ENCODE results near the gene CDKAL1. TPM values are rescaled to one million over a fixed set of nuclear protein-coding genes. Genes with fewer than 3 reads are reported as not detected.

CDKAL1 gene
- total and polyA plus RNA-seq, 10 donors, result 4.8 to 26.9 (median 20.1) TPM

DNA sequence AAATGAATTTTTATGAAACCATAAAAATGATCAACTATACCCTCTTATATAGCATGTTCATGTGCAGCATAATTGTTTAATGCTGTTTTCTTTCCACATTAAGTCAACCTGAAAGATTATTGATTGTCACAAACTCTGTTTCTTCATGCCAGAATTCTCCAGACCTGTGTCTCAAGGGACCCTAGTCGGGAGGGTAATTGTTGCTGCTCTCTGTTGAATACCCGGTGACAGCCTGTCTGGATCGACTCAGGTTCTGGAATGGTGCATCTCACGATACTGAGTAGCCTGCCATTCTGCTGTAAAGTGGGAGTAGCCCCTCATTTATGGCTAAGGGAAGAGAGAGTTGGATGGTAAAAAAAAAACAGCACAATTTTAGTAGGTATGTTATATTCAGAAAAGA is 609.4 kb downstream of the CDKAL1 start:
- Histone ChIP-seq H3K36me3 (peaks cover 0 to 16% (median 0%) of the 10 kb centered on the region in 6 donors), H3K9me3 (no peaks in the 10 kb centered on the region), H3K27me3 (replicated peaks in 1 of 7) (no peaks in the 10 kb centered on the region), H3K27ac (no peak overlapping the region), H3K4me3 (no peak overlapping the region), H3K4me1 (peaks cover 0 to 2% (median 0%) of the 10 kb centered on the region in 6 donors)
- TF ChIP-seq POLR2A (IDR thresholded peaks at IDR 0.05) (no peak), POLR2AphosphoS5 (IDR thresholded peaks at IDR 0.05) (no peak)
- TF ChIP-seq, protein P1, sequence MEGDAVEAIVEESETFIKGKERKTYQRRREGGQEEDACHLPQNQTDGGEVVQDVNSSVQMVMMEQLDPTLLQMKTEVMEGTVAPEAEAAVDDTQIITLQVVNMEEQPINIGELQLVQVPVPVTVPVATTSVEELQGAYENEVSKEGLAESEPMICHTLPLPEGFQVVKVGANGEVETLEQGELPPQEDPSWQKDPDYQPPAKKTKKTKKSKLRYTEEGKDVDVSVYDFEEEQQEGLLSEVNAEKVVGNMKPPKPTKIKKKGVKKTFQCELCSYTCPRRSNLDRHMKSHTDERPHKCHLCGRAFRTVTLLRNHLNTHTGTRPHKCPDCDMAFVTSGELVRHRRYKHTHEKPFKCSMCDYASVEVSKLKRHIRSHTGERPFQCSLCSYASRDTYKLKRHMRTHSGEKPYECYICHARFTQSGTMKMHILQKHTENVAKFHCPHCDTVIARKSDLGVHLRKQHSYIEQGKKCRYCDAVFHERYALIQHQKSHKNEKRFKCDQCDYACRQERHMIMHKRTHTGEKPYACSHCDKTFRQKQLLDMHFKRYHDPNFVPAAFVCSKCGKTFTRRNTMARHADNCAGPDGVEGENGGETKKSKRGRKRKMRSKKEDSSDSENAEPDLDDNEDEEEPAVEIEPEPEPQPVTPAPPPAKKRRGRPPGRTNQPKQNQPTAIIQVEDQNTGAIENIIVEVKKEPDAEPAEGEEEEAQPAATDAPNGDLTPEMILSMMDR (IDR thresholded peaks at IDR 0.05 in 8 of 11, conservative IDR thresholded peaks at IDR 0.05 in 3 of 11), result no peak
- intact Hi-C loops (cut with DNase I; ENCODE audit: low total_unique reads), result no loop called here
- 81 to 94% (median 93%) methylated on average over 4 of the region's 4 CpGs for WGBS, 5 donors
- no peak for DNase-seq

DNA sequence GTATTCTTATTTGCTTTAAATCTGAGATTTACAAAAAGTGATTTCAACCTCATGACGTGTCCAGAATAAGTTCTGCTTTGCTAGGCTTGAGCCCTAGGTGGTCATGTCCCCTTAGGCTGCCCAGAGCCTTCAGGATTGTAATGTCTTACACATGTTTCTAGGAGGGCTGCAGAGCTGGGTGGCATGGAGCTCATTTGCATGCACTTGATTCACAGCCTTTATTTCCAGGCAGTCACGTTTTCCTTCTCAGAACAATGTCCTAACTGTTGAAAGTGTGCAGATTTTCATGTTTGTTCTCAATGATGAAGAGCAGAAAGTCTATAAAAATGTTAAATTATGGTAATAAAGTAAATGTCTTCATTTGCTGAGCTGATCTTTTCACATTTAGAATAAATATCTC is 610.7 kb downstream of the CDKAL1 start:
- Histone ChIP-seq H3K27ac (no peak overlapping the region), H3K4me1 (peaks cover 0 to 2% (median 0%) of the 10 kb centered on the region in 6 donors), H3K27me3 (replicated peaks in 1 of 7) (no peaks in the 10 kb centered on the region), H3K36me3 (peaks cover 0 to 9% (median 0%) of the 10 kb centered on the region in 6 donors), H3K9me3 (no peaks in the 10 kb centered on the region), H3K4me3 (no peak overlapping the region)
- DNase-seq, result no peak
- TF ChIP-seq, protein P1 (IDR thresholded peaks at IDR 0.05 in 8 of 11, conservative IDR thresholded peaks at IDR 0.05 in 3 of 11), result no peak
- TF ChIP-seq POLR2A (IDR thresholded peaks at IDR 0.05) (no peak), POLR2AphosphoS5 (IDR thresholded peaks at IDR 0.05) (no peak)
- intact Hi-C loops (cut with DNase I; ENCODE audit: low total_unique reads), result no loop called here
- WGBS, 5 donors, result 85 to 91% (median 88%) methylated on average over 2 of the region's 2 CpGs

DNA sequence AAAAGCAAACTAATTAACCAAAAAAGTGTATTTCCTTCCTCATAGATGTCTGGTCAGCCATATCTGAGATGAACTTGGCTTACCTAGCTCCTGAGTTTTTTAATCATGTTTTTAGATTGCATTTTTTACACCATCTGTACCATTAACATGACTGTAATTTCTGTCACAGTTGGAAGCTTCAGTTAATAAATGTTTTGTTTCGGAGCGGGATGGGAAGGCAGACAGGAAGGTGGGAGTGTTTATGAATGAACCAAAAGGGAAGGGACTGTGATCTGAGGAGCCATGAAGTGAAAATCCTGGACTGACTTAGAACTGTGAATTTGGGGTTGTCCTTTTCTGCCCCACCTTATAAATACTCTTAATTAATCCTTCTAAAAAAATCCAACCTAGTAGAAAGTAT is 613.7 kb downstream of the CDKAL1 start:
- Histone ChIP-seq H3K4me3 (no peak overlapping the region), H3K4me1 (peaks cover 0 to 2% (median 0%) of the 10 kb centered on the region in 6 donors), H3K9me3 (no peaks in the 10 kb centered on the region), H3K27ac (no peak overlapping the region), H3K27me3 (replicated peaks in 1 of 7) (no peaks in the 10 kb centered on the region), H3K36me3 (no peaks in the 10 kb centered on the region)
- TF ChIP-seq POLR2AphosphoS5 (IDR thresholded peaks at IDR 0.05) (no peak), POLR2A (IDR thresholded peaks at IDR 0.05) (no peak)
- TF ChIP-seq, protein P1 (IDR thresholded peaks at IDR 0.05 in 8 of 11, conservative IDR thresholded peaks at IDR 0.05 in 3 of 11), result no peak
- no peak for DNase-seq
- WGBS, 5 donors, result 58 to 88% (median 79%) methylated on average over 2 of the region's 2 CpGs
- intact Hi-C loops (cut with DNase I; ENCODE audit: low total_unique reads), result no loop called here

DNA sequence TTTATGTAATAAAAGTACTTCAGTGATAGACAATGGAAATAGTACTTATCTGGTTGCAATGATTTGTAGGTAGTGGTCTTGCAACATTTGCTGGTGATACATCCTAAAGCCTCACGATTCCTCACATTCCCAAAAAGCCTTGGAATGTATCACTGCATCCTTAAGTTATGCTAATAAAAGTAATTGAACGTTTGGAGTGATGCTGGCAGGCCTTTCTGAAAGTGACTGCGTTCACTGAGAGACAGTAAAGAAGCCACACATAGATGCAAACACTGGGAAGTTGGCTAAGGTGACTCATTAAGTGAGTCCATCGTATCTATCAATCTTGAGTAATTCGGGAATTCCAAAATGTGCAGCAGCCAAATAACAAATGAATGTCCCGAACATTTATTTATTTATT is 615.2 kb downstream of the CDKAL1 start:
- H3K27ac ChIP-seq, result no peak overlapping the region
- intact Hi-C loops (cut with DNase I; ENCODE audit: low total_unique reads), result no loop called here
- no peak overlapping the region for H3K4me3 ChIP-seq
- H3K36me3 ChIP-seq, result no peaks in the 10 kb centered on the region
- 93 to 94% (median 93%) methylated on average over 6 of the region's 6 CpGs for WGBS, 5 donors
- no peaks in the 10 kb centered on the region for H3K27me3 ChIP-seq (replicated peaks in 1 of 7)
- peaks cover 0 to 2% (median 0%) of the 10 kb centered on the region in 6 donors for H3K4me1 ChIP-seq
- DNase-seq, result no peak
- H3K9me3 ChIP-seq, result no peaks in the 10 kb centered on the region
- TF ChIP-seq POLR2A (IDR thresholded peaks at IDR 0.05) (no peak), POLR2AphosphoS5 (IDR thresholded peaks at IDR 0.05) (no peak)
- TF ChIP-seq, protein P1 (IDR thresholded peaks at IDR 0.05 in 8 of 11, conservative IDR thresholded peaks at IDR 0.05 in 3 of 11), result no peak

Data from spleen (tissue), 11 donors.